UCSD-AML1 (cell line): ENCODE measurements around the gene CAMLG.

Experiments used
- DNase-seq: peaks from one replicate; lab custom pipeline; 2025; ENCODE audit not compliant: unreplicated experiment; lab: John Stamatoyannopoulos, UW

CAMLG gene

GRCh38 chr5:134777366-134777765 lies 39.0 kb downstream of the CAMLG start:
- no peak for DNase-seq

GRCh38 chr5:134784241-134784920 lies 46.0 kb downstream of the CAMLG start:
- no peak for DNase-seq

- no peak for DNase-seq
These were observed 46.7 kb downstream of the CAMLG start for GRCh38 chr5:134784946-134785620.

GRCh38 chr5:134787692-134788091 lies 49.3 kb downstream of the CAMLG start:
- DNase-seq, result no peak

GRCh38 chr5:134791580-134791979 lies 53.2 kb downstream of the CAMLG start:
- DNase-seq, result no peak

GRCh38 chr5:134792286-134792685 lies 53.9 kb downstream of the CAMLG start:
- DNase-seq, result no peak

GRCh38 chr5:134793111-134793510 lies 54.8 kb downstream of the CAMLG start:
- DNase-seq, result no peak

- DNase-seq, result no peak
These were observed 55.7 kb downstream of the CAMLG start for GRCh38 chr5:134794082-134794481.

- DNase-seq, result no peak
These were observed 56.5 kb downstream of the CAMLG start for GRCh38 chr5:134794819-134795218.

GRCh38 chr5:134798468-134798867 lies 60.1 kb downstream of the CAMLG start:
- DNase-seq, result no peak
